ENCODE results near the gene C16orf90. TPM values are rescaled to one million over a fixed set of nuclear protein-coding genes. Genes with fewer than 3 reads are reported as not detected.
A peak's percentile ranks its signal among the peaks of the same experiment; 100 is the strongest.
"Not testable (repeated sequence)": the region's sequence is repeated elsewhere in the genome, so short reads cannot be mapped to it uniquely, and the experiment has no call there.

The C16orf90 gene
- total RNA-seq, 4 donors from 2014 or later, result not detected

- no peak for TF ChIP-seq CTCF (IDR thresholded peaks at IDR 0.05)
- TF ChIP-seq EP300 (IDR thresholded peaks at IDR 0.05), result no peak
- no peak for TF ChIP-seq POLR2A (IDR thresholded peaks at IDR 0.05)
- Histone ChIP-seq H3K9me3 (no peaks in the 10 kb centered on the region), H3K27ac (no peak overlapping the region), H3K4me3 (no peak overlapping the region), H3K4me1 (no peaks in the 10 kb centered on the region), H3K27me3 (no peaks in the 10 kb centered on the region), H3K36me3 (peaks cover 0 to 87% (median 2%) of the 10 kb centered on the region in 3 donors)
- WGBS, 2 donors, result 94 to 100% methylated on average over 2 of the region's 2 CpGs
- DNase-seq (ENCODE audit: low spot score in 2 of 2), result no peak
Measured at GRCh38 chr16:3528406-3528805, 33.1 kb upstream of the C16orf90 start.

DNA sequence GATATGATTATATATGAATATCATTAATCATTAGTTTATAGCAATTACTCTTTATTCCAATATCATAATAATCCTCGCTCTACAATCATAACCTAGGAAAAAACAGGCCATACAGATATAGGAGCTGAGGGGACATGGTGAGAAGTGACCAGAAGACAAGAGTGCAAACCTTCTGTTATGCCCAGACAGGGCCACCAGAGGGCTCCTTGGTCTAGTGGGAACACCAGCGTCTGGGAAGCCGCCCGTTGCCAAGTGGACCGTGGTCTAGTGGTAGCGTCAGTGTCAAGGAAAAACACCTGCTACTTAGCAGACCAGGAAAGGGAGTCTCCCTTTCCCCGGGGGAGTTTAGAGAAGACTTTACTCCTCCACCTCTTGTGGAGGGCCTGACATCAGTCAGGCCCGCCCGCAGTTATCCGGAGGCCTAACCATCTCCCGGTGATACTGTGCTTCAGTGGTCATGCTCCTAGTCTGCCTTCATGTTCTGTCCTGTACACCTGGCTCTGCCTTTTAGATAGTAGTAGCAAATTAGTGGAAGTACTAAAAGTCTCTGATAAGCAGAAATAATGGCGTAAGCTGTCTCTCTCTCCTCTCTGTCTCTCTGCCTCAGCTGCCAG lies 32.0 kb upstream of the C16orf90 start:
- 68 to 78% methylated on average over 12 of the region's 12 CpGs for WGBS, 2 donors
- peaks cover 0 to 88% (median 4%) of the 10 kb centered on the region in 3 donors for H3K36me3 ChIP-seq
- DNase-seq (ENCODE audit: low spot score in 2 of 2), result peak; percentile 64 to 82

DNA sequence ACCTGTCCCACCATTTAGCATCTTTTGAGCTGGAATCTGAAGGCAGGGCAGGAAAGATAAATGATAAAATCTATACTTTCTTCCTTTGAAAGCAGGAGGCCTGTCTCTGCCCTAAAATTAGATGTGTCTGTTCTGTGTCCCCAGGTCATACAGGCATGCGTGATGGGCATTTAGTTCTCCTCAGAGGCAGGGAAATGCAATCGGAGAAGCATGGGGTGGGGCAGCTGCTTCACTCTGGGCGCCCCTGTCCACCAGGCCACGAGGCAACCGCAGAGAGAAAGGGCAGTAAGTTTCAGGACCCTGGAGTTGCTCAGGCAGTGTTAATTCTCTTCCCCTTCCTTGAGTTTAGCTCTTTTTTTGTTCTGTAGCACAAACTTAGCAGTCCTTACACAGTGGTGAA lies 30.7 kb upstream of the C16orf90 start:
- H3K9me3 ChIP-seq, result no peaks in the 10 kb centered on the region
- no peak for TF ChIP-seq POLR2A (IDR thresholded peaks at IDR 0.05)
- no peak for TF ChIP-seq EP300 (IDR thresholded peaks at IDR 0.05)
- no peak for TF ChIP-seq CTCF (IDR thresholded peaks at IDR 0.05)
- H3K36me3 ChIP-seq, result peaks cover 0 to 82% (median 4%) of the 10 kb centered on the region in 3 donors
- no peak for DNase-seq (ENCODE audit: low spot score in 2 of 2)
- H3K4me3 ChIP-seq, result no peak overlapping the region
- peaks cover 0 to 2% (median 0%) of the 10 kb centered on the region in 4 donors for H3K4me1 ChIP-seq
- no peaks in the 10 kb centered on the region for H3K27me3 ChIP-seq
- no peak overlapping the region for H3K27ac ChIP-seq
- WGBS, 2 donors, result 86 to 88% methylated on average over 5 of the region's 5 CpGs

More for the DNA sequence above, 32.0 kb upstream of the C16orf90 start:
- not testable (repeated sequence) for H3K27ac ChIP-seq, H3K4me1 ChIP-seq, H3K4me3 ChIP-seq, H3K9me3 ChIP-seq, H3K27me3 ChIP-seq
- peak; percentile 25 to 55 (median 32) for TF ChIP-seq CTCF (IDR thresholded peaks at IDR 0.05)

GRCh38 chr16:3523281-3523680 lies 28.0 kb upstream of the C16orf90 start:
- no peak for DNase-seq (ENCODE audit: low spot score in 2 of 2)
- Histone ChIP-seq H3K4me3 (no peak overlapping the region), H3K4me1 (peaks cover 0 to 15% (median 0%) of the 10 kb centered on the region in 4 donors), H3K27ac (no peak overlapping the region), H3K9me3 (no peaks in the 10 kb centered on the region), H3K27me3 (no peaks in the 10 kb centered on the region), H3K36me3 (peaks cover 0 to 92% (median 4%) of the 10 kb centered on the region in 3 donors)
- TF ChIP-seq CTCF (IDR thresholded peaks at IDR 0.05) (no peak), POLR2A (IDR thresholded peaks at IDR 0.05) (no peak), EP300 (IDR thresholded peaks at IDR 0.05) (no peak)
- 96 to 98% methylated on average over 3 of the region's 3 CpGs for WGBS, 2 donors

DNA sequence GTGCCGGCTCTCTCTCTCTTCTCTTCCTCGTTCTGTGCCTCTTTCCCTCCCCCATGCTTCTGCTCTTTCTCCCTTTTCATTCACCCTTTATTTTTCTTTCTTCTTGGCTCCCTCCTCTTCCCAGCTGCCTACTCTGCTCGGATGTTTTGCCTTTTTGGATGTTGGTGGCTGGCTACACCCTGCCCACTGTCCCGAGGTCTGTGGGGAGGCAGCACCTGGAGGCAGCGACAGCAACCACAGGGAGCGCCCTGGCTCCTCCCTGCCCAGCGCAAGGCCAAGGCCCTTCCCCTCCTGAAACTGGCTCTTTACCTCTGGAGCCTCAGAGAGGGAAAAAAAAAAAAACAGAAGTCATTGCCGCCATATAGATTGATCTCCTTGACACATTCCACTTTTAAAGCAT lies 25.6 kb upstream of the C16orf90 start:
- Histone ChIP-seq H3K4me1 (peaks cover 0 to 15% (median 0%) of the 10 kb centered on the region in 4 donors), H3K9me3 (no peaks in the 10 kb centered on the region), H3K4me3 (no peak overlapping the region), H3K36me3 (peaks cover 0 to 92% (median 4%) of the 10 kb centered on the region in 3 donors), H3K27me3 (no peaks in the 10 kb centered on the region), H3K27ac (peak overlapping the region in 2 of 4 donors; percentile 19 to 23)
- 51% methylated on average over 8 of the region's 8 CpGs for WGBS, 2 donors
- no peak for TF ChIP-seq EP300 (IDR thresholded peaks at IDR 0.05)
- no peak for TF ChIP-seq CTCF (IDR thresholded peaks at IDR 0.05)
- no peak for DNase-seq (ENCODE audit: low spot score in 2 of 2)
